NK-92 (cell line): ENCODE data around the gene HIGD2B.
"Not testable (repeated sequence)": the region's sequence is repeated elsewhere in the genome, so short reads cannot be mapped to it uniquely, and the experiment has no call there.

Source experiments
- DNase-seq: peaks from one replicate; lab custom pipeline; 2025; ENCODE audit not compliant: unreplicated experiment; lab: John Stamatoyannopoulos, UW

The HIGD2B gene, protein sequence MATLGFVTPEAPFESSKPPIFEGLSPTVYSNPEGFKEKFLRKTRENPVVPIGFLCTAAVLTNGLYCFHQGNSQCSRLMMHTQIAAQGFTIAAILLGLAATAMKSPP

DNA sequence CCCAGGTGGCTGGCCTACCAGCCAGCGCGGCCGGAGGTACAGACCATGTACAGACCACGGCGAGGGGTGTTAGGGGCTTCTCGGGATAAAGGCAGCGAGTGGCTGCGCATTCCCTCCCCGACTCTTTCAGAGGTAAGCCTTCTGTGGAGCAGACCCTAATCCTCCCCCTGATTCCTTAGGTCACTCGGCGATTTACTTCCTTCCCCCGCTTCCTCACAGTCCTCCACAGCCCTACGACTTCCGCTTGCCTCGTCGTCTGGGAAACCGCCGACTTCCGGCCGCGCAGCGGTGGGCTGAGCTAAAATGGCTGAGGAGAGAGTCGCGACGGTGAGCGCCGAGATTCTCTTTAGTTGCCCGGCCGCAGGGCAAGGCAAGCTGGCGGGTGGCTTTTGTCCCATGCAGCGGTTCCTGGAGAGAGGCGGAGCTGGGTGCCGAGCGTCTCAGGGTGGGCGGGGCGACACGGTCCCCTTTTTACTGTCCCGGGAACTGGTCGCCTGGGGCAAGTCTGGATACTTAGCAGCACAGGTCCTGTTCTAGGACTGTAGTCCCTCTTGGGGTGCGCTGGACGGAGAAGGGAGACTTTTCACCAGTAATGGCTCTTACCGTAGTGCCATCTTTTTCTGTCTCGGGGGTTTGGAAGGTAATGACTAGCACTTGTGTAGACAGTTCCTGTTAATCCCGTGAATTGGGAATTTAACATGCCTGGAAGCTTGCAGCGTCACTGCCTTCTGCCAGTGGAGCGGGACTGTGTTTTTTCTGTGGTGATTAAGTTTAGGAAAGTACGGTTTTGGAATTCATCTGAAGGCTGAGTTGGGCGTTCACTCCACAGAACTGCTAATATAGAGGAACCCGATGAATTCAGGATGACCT, at the start of gene HIGD2B, which contains the start of gene BBS4:
HIGD2B (minus strand) TSS at position 258 of the 870 bp plus-strand sequence. CDS start 9,808 bp downstream, outside the sequence.
BBS4 (plus strand) TSS at position 283 of the 870 bp plus-strand sequence; CDS start at position 304, 21 bp downstream.
- DNase-seq = no peak

DNA sequence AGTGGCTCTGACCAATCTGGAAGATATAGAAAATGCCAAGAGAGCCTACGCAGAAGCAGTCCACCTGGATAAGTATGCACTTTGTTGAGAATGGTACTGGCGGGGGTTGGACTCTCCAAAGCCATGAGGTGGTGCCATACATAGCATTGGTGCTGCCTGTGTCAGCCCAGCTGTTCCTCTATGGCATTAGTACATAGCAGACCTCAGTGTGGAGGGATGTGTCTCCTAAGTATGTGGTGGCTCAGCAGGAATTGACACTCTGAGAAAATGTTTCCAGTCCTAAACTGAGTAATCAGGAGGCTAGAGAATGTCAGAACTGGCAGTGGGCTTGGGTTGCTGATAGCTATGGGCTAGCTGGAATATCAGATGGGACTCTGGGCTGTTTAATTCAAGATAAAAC, 49.1 kb upstream of the HIGD2B start:
- no peak for DNase-seq

DNA sequence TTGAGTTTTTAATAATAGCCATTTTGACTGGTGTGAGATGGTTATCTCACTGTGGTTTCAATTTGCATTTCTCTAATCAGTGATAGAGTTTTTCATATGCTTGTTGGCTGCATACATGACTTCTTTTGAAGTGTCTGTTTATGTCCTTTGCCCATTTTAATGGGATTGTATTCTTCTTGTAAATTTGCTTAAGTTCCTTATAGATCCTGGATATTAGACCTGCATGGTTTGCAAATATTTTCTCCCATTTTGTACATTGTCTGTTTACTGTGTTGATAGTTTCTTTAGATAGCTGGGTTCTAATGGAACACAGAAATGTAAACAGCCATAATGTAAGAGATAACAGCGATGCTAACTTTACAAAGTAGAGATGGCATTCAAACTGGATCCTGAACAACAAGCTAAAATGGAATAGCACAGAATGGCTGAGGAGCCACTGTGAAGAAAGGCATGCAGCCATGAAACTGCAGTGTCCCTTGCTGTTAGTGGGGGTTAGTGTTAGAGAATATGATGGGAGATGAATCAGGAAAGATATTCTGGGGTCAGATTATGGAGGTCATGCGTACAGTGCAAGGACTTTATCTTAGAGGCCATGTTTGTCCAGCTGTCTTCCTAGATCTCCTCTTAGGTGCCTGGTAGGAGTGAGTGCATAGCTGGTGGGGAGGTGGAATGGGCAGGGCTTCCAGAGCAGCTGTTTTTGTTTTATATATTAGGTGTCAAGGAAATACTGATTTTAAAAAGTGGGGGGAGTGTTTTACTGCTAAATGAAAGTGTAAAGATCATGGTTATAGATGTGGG, 48.2 kb upstream of the HIGD2B start:
- DNase-seq = no peak

DNA sequence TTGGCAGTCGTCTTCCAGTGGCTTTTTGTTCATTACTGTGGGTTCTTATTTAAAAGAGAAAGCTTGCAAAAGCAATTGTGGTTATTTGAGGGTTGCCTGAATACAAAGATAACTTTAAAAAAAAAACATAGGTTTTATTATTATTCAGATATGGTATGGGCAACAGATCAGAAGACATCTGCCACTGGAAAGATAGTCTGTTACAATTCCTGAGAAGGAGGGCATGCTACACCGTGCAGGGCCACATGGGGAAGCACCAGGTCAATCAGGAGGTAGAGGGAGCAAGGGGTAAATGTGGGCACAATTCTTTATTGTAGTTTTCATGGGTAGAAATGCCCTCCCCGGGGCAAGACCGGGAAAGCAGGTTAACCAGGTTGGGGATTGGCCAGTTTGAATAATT, 46.5 kb upstream of the HIGD2B start:
- no peak for DNase-seq

DNA sequence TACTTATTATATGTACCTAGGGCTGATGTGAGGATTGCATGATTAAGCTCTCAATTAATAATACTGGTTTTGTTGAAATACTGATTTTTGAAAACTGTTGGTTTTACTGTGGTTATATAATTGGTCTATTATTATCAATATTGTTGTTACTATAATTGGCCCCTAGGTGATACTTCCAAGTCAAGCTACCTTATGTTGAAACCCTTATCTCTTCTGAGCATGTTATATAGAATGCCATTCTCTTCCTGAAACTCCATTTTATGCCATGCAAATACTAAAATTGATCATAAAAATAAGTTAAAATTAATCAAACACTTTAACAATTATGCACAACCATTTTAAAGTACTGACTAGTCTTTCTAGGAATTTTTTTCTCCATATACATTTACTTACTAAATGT, 46.1 kb upstream of the HIGD2B start:
- DNase-seq = no peak

DNA sequence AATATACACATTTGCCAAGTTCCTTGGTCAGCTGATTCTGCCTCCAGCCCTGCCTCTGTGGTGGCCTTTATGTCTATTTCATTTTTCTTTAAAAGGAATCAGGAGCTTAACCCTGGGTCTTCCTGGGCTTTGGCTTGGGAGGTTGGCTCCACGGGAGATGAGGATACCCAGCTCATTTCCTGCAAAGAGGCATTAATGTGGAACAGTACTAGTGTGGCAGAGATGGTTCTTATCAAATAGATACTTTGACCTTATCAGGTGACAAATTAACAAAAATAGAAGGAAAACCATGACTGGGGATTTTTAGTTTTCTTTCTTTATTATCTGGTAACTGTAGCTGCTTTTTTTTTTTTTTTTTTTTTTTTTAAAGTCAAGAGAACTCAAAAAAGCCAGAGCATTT, 42.8 kb upstream of the HIGD2B start:
- no peak for DNase-seq

DNA sequence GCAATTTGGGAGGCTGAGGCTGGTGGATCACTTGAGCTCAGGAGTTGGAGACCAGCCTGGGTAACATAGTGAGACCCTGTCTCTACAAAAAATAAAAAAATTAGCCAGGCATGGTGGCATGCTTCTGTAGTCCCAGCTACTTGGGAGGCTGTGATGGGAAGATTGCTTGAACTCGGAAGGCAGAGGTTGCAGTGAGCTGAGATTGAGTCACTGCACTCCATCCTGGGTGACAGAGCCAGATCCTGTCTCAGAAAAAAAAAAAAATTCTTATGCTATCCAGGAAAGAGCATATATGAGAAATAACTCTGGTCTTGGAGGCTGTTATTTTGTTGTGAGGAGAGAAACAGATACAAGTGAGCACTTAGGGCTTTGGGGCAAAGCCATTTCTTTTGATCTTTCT, 42.3 kb upstream of the HIGD2B start:
- DNase-seq = not testable (repeated sequence)

DNA sequence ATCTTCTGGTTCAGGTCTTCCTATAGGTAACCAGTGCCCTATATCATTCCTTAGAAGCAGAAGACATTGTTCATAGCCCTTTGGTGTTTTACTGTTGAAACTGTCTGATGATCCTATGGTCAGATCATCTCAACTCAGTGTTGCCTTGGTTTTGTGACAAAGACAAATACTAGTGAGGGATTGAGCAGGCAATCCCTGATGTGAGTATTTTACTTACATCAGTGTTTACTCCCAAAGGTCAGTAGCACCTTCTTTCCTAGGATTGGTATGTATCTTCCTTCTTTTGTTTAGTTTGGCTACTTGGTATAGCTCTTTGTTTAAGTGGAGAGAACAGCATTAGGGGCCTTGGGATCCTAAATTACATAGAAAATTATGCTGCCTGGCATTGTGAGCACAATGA, 41.2 kb upstream of the HIGD2B start:
- no peak for DNase-seq

DNA sequence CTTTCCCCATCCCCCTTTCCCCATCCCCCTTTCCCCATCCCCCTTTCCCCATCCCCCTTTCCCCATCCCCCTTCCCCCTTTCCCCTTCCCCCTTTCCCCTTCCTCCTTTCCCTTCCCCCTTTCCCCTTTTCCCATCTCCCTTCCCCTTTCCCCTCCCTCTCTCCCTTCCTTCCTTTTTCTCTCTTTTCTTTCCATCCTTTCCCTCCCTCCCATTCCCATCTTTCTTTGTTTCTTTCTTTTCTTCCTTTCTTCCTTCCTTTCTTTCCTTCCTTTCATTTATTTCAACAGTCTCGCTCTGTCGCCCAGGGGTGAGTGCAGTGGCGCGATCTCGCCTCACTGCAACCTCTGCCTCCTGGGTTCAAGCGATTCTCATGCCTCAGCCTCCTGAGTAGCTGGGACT, 39.9 kb upstream of the HIGD2B start:
- not testable (repeated sequence) for DNase-seq

DNA sequence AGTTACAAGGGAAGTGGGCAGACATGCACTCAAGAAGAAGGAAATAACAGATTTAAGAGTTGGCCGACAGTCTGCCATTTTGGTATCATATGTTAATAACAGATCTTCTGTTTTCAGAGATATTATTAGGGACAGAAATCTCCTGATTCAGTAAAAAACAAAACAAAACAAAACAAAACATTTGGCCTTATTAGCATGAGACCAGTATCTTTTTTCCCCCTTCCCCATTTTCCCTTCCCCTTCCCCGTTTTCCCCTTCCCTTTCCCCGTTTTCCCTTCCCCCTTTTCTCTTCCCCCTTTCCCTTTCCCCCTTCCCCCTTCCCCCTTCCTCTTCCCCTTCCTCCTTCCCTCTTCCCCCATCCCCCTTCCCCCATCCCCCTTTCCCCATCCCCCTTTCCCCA, 39.5 kb upstream of the HIGD2B start:
- DNase-seq = no peak

DNA sequence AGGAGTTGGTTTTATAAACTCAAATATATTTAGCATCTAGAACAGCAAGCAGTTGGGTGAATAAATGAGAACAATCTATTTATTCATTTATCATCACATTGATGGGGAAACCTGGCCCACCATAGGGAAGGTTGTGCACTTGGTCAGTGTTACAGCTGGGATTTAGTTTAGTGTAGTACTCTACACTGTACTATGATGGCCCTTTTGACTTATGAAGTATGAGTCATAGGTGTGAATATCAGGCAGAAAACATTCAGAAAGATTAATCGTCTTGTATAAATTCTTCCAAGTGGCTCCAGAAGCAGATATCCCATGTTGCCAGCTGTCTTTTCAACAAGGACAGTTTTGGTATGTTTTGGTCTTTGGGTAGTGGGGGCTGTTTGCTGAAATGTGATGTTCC, 38.0 kb upstream of the HIGD2B start:
- DNase-seq = no peak

DNA sequence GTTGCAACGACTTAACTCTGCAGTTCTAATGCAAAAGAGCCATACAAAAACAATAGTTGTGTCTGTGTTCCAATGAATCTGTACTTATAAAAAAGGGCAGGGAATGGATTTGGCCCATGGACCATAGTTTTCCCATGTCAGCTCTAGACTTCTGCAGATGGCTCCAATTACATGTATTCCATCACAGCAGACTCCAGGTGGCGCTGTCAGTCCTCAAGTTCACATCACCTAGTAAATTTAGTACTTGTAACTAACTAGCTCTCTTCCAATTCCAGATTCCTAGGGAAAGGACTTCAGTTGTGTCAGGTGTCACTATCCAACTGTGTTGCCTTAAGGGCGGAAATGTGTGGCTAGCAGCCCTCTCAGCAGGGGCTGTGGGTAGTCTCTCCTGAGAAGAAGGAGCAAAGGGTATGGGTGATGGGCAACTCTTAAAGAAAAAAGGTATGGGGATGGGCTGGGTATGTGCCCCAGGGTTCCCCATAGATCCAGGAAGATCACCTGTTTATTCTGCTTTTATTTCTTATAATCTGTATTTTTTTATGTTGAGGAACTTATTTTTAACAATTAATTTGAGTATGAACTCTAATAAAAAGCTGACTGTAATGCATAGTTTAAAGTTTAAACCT, 36.2 kb upstream of the HIGD2B start:
- DNase-seq = no peak

DNA sequence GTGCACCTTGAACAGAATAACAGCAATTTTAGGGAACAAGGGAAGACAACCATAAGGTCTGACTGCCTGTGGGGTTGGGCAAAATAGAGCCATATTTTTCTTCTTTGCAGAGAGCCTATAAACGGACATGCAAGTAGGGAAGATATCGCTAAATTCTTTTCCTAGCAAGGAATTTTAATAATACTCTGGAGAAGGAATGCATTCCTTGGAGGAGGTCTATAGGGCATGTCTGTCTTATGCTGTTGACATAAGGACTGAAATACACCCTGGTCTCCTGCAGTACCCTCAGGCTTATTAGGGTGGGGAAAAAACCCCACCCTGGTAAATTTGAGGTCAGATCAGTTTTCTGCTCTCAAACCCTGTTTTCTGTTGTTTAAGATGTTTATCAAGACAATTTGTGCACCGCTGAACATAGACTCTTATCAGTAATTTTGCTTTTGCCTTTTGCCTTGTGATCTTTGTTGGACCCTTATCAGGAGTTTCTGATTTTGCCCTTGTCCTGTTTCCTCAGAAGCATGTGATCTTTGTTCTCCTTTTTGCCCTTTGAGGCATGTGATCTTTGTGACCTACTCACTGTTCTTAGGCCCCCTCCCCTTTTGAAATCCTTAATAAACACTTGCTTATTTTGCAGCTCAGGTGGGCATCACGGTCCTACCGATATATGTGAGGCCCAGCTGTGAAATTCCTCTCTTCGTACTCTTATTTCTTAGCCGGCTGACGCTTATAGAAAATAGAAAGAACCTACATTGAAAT, 22.7 kb upstream of the HIGD2B start:
- DNase-seq = not testable (repeated sequence)

DNA sequence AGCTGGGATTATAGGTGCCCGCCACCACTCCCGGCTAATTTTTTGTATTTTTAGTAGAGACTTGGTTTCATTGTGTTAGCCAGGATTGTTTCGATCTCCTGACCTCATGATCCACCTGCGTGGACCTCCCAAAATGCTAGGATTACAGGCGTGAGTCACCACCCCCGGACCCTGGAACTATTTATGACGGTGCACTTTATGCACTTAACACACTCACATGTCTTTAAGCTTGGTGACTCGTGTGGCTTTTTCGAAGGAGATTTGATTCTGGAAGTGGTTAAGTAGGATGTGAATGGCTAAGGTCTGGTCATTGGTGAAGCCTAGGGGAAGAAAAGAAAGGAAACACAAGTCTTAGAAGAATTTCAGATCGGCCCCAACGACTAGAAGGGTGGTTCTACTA, 20.3 kb upstream of the HIGD2B start:
- no peak for DNase-seq

DNA sequence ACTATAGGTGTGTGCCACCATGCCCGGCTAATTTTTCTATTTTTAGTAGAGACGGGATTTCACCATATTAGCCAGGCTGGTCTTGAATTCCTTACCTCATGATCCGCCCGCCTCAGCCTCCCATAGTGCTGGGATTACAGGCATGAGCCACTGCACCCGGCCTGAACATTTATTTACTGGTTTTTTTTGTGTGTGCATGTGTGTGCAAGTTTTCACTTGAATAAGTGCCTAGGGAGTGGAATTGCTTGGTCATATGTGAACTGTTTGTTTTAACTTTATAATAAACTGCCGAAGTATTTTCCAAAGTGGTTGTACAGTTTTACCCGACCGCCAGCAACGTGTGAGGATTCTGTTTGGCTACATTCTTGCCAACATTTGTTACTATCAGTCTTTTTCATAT, 14.1 kb upstream of the HIGD2B start:
- DNase-seq = no peak

DNA sequence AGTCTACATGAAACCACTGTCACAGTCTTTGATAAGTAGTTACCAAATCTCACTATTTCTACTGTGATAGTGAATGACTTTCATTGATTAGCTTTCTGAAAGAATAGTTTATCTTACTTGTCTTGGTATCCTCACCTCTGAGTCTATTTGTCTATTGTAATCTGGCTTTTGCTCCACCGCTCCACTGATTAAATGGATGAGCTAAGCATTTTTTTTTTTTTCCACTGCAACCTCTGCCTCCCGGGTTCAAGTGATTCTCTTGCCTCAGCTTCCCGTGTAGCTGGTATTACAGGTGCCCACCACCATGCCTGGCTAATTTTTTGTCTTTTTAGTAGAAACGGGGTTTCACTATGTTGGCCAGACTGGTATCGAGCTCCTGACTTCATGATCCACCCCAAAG, 13.0 kb upstream of the HIGD2B start:
- DNase-seq = no peak

DNA sequence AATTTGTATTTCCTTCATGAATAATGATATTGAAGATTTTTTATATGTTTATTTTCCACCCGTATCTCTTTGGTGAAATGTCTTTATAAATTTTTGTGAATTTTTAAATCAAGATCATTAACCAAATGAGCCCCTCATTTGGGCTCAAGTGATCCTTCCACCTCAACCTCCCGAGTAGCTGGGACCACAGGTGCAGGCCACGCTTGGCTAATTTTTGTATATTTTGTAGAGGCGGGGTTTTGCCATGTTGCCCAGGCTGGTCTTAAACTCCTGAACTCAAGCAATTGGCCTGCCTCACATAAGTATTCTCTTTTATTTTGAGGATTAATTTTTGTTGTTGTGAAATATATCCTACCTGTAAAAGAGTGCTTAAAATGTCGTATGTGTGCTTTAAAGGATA, 5.0 kb upstream of the HIGD2B start:
- DNase-seq = no peak

DNA sequence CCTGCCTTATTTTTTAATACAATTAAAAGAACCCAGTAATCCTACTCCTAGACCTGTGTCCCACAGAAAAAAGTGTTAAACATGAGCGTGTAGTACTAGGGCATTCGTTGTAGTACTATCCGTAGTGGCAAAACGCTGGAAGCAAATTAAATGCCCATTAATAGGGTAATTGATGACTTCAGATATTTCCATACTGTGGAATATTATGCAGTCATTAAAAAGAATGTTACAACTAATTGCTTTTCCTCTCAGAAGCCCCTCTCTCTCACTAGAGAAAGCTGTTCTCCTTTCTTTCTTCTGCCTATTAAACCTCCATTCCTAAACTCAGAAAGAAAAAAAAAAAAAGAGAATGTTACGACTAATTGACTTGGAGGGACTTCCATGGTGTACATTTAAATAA, 2.7 kb upstream of the HIGD2B start:
- DNase-seq = no peak

DNA sequence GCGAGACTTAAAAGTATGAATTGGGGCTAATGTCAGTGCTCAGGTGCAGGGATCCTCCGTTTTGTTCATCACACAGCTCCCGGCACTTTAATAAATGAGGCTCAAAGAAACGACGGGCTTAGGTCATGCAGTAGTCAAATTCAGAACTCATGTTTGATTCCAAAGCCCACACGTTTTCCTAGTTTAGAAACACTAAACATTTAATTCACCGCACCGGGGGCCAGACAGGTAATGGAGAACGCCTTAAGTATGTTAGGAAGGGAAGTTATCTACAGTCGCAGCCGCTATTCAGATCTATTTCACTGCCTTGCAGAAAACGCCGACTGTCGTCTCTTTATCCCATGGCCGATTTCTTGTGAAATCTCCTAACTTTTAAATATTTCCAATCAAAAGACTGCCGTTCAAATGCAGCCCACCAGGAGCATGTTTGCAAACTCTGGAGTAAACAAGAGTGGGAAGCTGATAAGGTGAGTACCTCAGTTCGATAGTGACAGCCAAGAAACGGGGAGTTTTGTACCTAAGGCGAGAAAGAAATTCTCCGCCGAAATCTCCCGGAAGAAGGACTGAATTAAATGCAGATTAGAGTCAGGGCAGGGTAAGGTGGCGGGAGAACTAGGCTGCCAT, 569 bp downstream of the HIGD2B start:
- DNase-seq = no peak

DNA sequence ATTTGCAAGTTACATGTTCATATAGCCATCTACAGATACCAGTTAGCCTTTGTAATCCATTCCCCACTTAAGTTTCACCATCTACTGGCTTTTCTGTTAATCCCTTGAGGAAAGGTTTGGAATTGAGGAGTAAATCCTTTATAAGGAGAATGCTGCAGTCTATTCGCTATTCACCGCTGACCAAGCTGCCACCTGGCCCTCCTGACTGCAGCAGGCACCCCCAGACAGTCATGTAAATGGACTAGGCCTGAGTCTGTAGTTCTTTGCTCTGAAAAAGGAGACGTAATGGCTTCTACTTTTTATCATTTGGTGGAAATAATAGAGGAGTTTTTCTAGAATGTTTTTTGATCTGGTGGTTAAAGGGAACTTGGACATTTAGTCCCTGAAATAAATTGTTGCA, 3.2 kb downstream of the HIGD2B start:
- DNase-seq = no peak
